IPS-NIHi11 (cell line): ENCODE measurements around the gene ADAMTS19.
A peak's percentile ranks its signal among the peaks of the same experiment; 100 is the strongest.
"Not testable (repeated sequence)": the region's sequence is repeated elsewhere in the genome, so short reads cannot be mapped to it uniquely, and the experiment has no call there.

ENCODE experiments used
- DNase-seq: peaks from one replicate; pipeline ENCODE4 v3.0.0; 2012; ENCODE audit warnings: mixed read lengths, low spot score

The ADAMTS19 gene

GRCh38 chr5:129459777-129460671 lies at the start of gene ADAMTS19:
TSS of gene ADAMTS19 (plus strand) at chr5:129460298. CDS start at chr5:129460392, 94 bp downstream.
- DNase-seq = peak; percentile 67

- peak; percentile 34 for DNase-seq
These were observed 49.6 kb upstream of the ADAMTS19 start for GRCh38 chr5:129410488-129410887.

GRCh38 chr5:129412721-129413120 lies 47.4 kb upstream of the ADAMTS19 start:
- DNase-seq = no peak

- no peak for DNase-seq
These were observed 46.5 kb upstream of the ADAMTS19 start for GRCh38 chr5:129413570-129413969.

GRCh38 chr5:129419292-129419691 lies 40.8 kb upstream of the ADAMTS19 start:
- no peak for DNase-seq

- no peak for DNase-seq
These were observed 35.1 kb upstream of the ADAMTS19 start for GRCh38 chr5:129425031-129425430.

- no peak for DNase-seq
These were observed 34.0 kb upstream of the ADAMTS19 start for GRCh38 chr5:129426071-129426470.

- DNase-seq = not testable (repeated sequence)
These were observed 31.5 kb upstream of the ADAMTS19 start for GRCh38 chr5:129428636-129429035.

- DNase-seq = no peak
These were observed 28.7 kb upstream of the ADAMTS19 start for GRCh38 chr5:129431406-129431805.

- no peak for DNase-seq
These were observed 21.8 kb upstream of the ADAMTS19 start for GRCh38 chr5:129438322-129438721.

- no peak for DNase-seq
These were observed 19.7 kb upstream of the ADAMTS19 start for GRCh38 chr5:129440424-129440823.

- no peak for DNase-seq
These were observed 19.0 kb upstream of the ADAMTS19 start for GRCh38 chr5:129441096-129441495.

GRCh38 chr5:129445379-129445778 lies 14.7 kb upstream of the ADAMTS19 start:
- no peak for DNase-seq

GRCh38 chr5:129447968-129448367 lies 12.1 kb upstream of the ADAMTS19 start:
- DNase-seq = no peak

GRCh38 chr5:129448654-129449053 lies 11.4 kb upstream of the ADAMTS19 start:
- no peak for DNase-seq

GRCh38 chr5:129454461-129454860 lies 5.6 kb upstream of the ADAMTS19 start:
- DNase-seq = no peak

- DNase-seq = peak; percentile 69
These were observed 685 bp upstream of the ADAMTS19 start for GRCh38 chr5:129459450-129459776.

GRCh38 chr5:129460672-129460935 lies 506 bp downstream of the ADAMTS19 start:
- no peak for DNase-seq

GRCh38 chr5:129460936-129461710 lies 1.0 kb downstream of the ADAMTS19 start:
- peak; percentile 77 for DNase-seq

GRCh38 chr5:129461711-129462332 lies 1.7 kb downstream of the ADAMTS19 start:
- DNase-seq = no peak

GRCh38 chr5:129465776-129466344 lies 5.8 kb downstream of the ADAMTS19 start:
- no peak for DNase-seq

GRCh38 chr5:129474544-129474943 lies 14.4 kb downstream of the ADAMTS19 start:
- DNase-seq = no peak

GRCh38 chr5:129476751-129477150 lies 16.7 kb downstream of the ADAMTS19 start:
- no peak for DNase-seq
